A673 (cell line): ENCODE data around the gene SPANXD. TPM values are rescaled to one million over a fixed set of nuclear protein-coding genes. Genes with fewer than 3 reads are reported as not detected.

Experiments used
- BruUV-seq: library from RNA; stranded (reverse); fragments of 400-500 nt; replicated peaks from 2 replicates; lab custom pipeline; 2021; lab: Mats Ljungman, UMichigan
- CTCF ChIA-PET: fragments of 300-600 bp; sonication (Branson Sonifier 250); formaldehyde crosslinking; loops from one replicate; lab custom pipeline; 2022; ENCODE audit warnings: antibody characterized with exemption; lab: Charles Lee
- POLR2A ChIA-PET: fragments of 300-600 bp; sonication (Branson Sonifier 250); formaldehyde crosslinking; loops from one replicate; lab custom pipeline; 2022; ENCODE audit warnings: antibody characterized with exemption; ENCODE audit not compliant: low non-redundant PET; lab: Charles Lee
- DNase-seq: peaks from one replicate; pipeline ENCODE4 v3.0.0-alpha.2; 2015; ENCODE audit warnings: low spot score
- H3K27ac ChIP-seq: fragments of 200-600 bp; sonication (generic); 2 replicates; pipeline ENCODE4 v1.5.1; 2016; ENCODE audit warnings: mixed run types, low read depth, mild to moderate bottlenecking, mixed read lengths, antibody characterized with exemption, low read length; ENCODE audit not compliant: poor library complexity, severe bottlenecking
- H3K27me3 ChIP-seq: fragments of 200-600 bp; sonication (generic); replicated peaks from 2 replicates; pipeline ENCODE4 v1.6.1; 2017; ENCODE audit warnings: mixed run types, low read depth, mild to moderate bottlenecking, mixed read lengths, antibody characterized with exemption, low read length; ENCODE audit not compliant: insufficient read depth, poor library complexity
- H3K36me3 ChIP-seq: fragments of 200-600 bp; sonication (generic); 2 replicates; pipeline ENCODE4 v1.6.1; 2016; ENCODE audit warnings: mixed run types, mild to moderate bottlenecking, mixed read lengths, antibody characterized with exemption, low read length; ENCODE audit not compliant: insufficient read depth, poor library complexity, severe bottlenecking
- H3K4me1 ChIP-seq: fragments of 200-600 bp; sonication (generic); 2 replicates; pipeline ENCODE4 v1.6.1; 2017; ENCODE audit warnings: mixed run types, mild to moderate bottlenecking, mixed read lengths, antibody characterized with exemption, low read length; ENCODE audit not compliant: insufficient read depth, poor library complexity, severe bottlenecking
- H3K4me3 ChIP-seq: fragments of 200-600 bp; sonication (generic); 2 replicates; pipeline ENCODE4 v1.5.1; 2016; ENCODE audit warnings: low read depth, mixed run types, mild to moderate bottlenecking, mixed read lengths, low read length; ENCODE audit not compliant: poor library complexity, severe bottlenecking
- H3K9me3 ChIP-seq: fragments of 200-600 bp; sonication (generic); 2 replicates; pipeline ENCODE4 v1.6.1; 2016; ENCODE audit warnings: mixed run types, low read depth, mild to moderate bottlenecking, mixed read lengths, antibody characterized with exemption, low read length; ENCODE audit not compliant: poor library complexity, severe bottlenecking
- CTCF ChIP-seq: fragments of 300-800, 200-600 bp; sonication (generic); conservative IDR thresholded peaks from 2 replicates; pipeline ENCODE4 v1.5.1; 2017; ENCODE audit warnings: low read depth, mild to moderate bottlenecking, antibody characterized with exemption, low read length, moderate library complexity, mixed read lengths
- EZH2 ChIP-seq: fragments of 200-600 bp; sonication (generic); IDR thresholded peaks from 2 replicates; pipeline ENCODE4 v1.6.1; 2017; ENCODE audit warnings: borderline replicate concordance, low read depth, mild to moderate bottlenecking, mixed read lengths, antibody characterized with exemption, low read length; ENCODE audit not compliant: poor library complexity, severe bottlenecking
- intact Hi-C: fragments of 100-400 bp; cut with micrococcal nuclease; formaldehyde crosslinking; loops from one replicate; pipeline ENCODE4 v1.10.0; 2022; ENCODE audit not compliant: unreplicated experiment
- total RNA-seq: library from RNA; stranded (reverse); gene quantifications from 2 replicates; pipeline ENCODE4 v1.2.3, GENCODE V29; 2021

SPANXD gene
- total RNA-seq, 1 experiment from 2014 or later: not detected

- Histone ChIP-seq H3K27me3 (no peaks in the 10 kb centered on the region), H3K36me3 (no peaks in the 10 kb centered on the region), H3K9me3 (peaks cover 3% of the 10 kb centered on the region), H3K4me1 (no peaks in the 10 kb centered on the region), H3K27ac (no peak overlapping the region), H3K4me3 (no peak overlapping the region)
- intact Hi-C loops: no loop called here
- no peak for TF ChIP-seq EZH2
- TF ChIP-seq CTCF: no peak
- no peak for DNase-seq
- no TSS peak for BruUV-seq
- CTCF ChIA-PET: no interaction called here
- POLR2A ChIA-PET: no interaction called here
These were observed 33.5 kb upstream of the SPANXD start for GRCh38 chrX:141732031-141732430.

- H3K9me3 ChIP-seq: peaks cover 5% of the 10 kb centered on the region
- CTCF ChIA-PET: no interaction called here
- BruUV-seq: no TSS peak
- no peaks in the 10 kb centered on the region for H3K36me3 ChIP-seq
- intact Hi-C loops: no loop called here
- H3K27ac ChIP-seq: no peak overlapping the region
- no peak for DNase-seq
- no peaks in the 10 kb centered on the region for H3K27me3 ChIP-seq
- no peak overlapping the region for H3K4me3 ChIP-seq
- POLR2A ChIA-PET: no interaction called here
- TF ChIP-seq CTCF: no peak
- no peak for TF ChIP-seq EZH2
- H3K4me1 ChIP-seq: no peaks in the 10 kb centered on the region
These were observed 25.6 kb upstream of the SPANXD start for GRCh38 chrX:141724186-141724585.

- peaks cover 7% of the 10 kb centered on the region for H3K9me3 ChIP-seq
- no TSS peak for BruUV-seq
- no peak overlapping the region for H3K27ac ChIP-seq
- TF ChIP-seq CTCF (no peak), EZH2 (no peak)
- intact Hi-C loops: no loop called here
- no peaks in the 10 kb centered on the region for H3K27me3 ChIP-seq
- DNase-seq: no peak
- ChIA-PET POLR2A (no interaction called here), CTCF (no interaction called here)
- no peak overlapping the region for H3K4me3 ChIP-seq
- H3K36me3 ChIP-seq: no peaks in the 10 kb centered on the region
- no peaks in the 10 kb centered on the region for H3K4me1 ChIP-seq
These were observed 16.1 kb upstream of the SPANXD start for GRCh38 chrX:141714680-141715079.
